ENCODE data around the gene GYG1.

- TF ChIP-seq, protein P1, sequence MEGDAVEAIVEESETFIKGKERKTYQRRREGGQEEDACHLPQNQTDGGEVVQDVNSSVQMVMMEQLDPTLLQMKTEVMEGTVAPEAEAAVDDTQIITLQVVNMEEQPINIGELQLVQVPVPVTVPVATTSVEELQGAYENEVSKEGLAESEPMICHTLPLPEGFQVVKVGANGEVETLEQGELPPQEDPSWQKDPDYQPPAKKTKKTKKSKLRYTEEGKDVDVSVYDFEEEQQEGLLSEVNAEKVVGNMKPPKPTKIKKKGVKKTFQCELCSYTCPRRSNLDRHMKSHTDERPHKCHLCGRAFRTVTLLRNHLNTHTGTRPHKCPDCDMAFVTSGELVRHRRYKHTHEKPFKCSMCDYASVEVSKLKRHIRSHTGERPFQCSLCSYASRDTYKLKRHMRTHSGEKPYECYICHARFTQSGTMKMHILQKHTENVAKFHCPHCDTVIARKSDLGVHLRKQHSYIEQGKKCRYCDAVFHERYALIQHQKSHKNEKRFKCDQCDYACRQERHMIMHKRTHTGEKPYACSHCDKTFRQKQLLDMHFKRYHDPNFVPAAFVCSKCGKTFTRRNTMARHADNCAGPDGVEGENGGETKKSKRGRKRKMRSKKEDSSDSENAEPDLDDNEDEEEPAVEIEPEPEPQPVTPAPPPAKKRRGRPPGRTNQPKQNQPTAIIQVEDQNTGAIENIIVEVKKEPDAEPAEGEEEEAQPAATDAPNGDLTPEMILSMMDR (conservative IDR thresholded peaks at IDR 0.05): no peak
- no peak for TF ChIP-seq ZFX (IDR thresholded peaks at IDR 0.05)
These were observed 16.4 kb downstream of the GYG1 start for GRCh38 chr3:149007567-149008257.

Measured in C4-2B (cell line).